K562 (cell line): ENCODE results near the gene PAN3. TPM values are rescaled to one million over a fixed set of nuclear protein-coding genes. Genes with fewer than 3 reads are reported as not detected.

Experiments
- ATF1 ChIP-seq, 2 experiments: fragments of 450-650 bp in 1 of 2; IDR thresholded peaks; 2 replicates each; pipeline ENCODE4 v1.6.1; 2016; ENCODE audit warnings: missing compliant biosample characterization in 1 of 2, missing genetic modification characterization in 1 of 2
- FIP1L1 ChIP-seq: fragments of 200-400 bp; formaldehyde crosslinking; IDR thresholded peaks from 2 replicates; pipeline ENCODE4 v1.6.1; 2018; ENCODE audit warnings: mild to moderate bottlenecking, low read depth, low read length; ENCODE audit not compliant: poor library complexity, severe bottlenecking
- MAFG ChIP-seq: fragments of 450-650 bp; conservative IDR thresholded peaks from 2 replicates; pipeline ENCODE4 v1.6.1; 2016; ENCODE audit warnings: missing genetic modification characterization, missing compliant biosample characterization
- MEF2A ChIP-seq: IDR thresholded peaks from 2 replicates; pipeline ENCODE4 v1.6.1; 2011; ENCODE audit warnings: low read depth, mild to moderate bottlenecking, low read length, moderate library complexity; ENCODE audit not compliant: control insufficient read depth
- MEF2D ChIP-seq: conservative IDR thresholded peaks from 2 replicates; pipeline ENCODE4 v1.6.1; 2016; ENCODE audit warnings: low read depth, missing genetic modification characterization, missing compliant biosample characterization
- MIER1 ChIP-seq: fragments of 450-650 bp; IDR thresholded peaks from 2 replicates; pipeline ENCODE4 v1.6.1; 2016; ENCODE audit warnings: antibody characterized with exemption, mild to moderate bottlenecking, low read depth
- RB1 ChIP-seq: fragments of 450-650 bp; IDR thresholded peaks from 2 replicates; pipeline ENCODE4 v1.6.1; 2017; ENCODE audit warnings: low read depth, mild to moderate bottlenecking
- RBM15 ChIP-seq: fragments of 200-400 bp; formaldehyde crosslinking; IDR thresholded peaks from 2 replicates; pipeline ENCODE4 v1.6.1; 2018; ENCODE audit warnings: mild to moderate bottlenecking, low read length, moderate library complexity; ENCODE audit not compliant: insufficient read depth
- SETDB1 ChIP-seq: IDR thresholded peaks from one replicate; pipeline ENCODE4 v1.6.1; 2012; ENCODE audit warnings: low read length, control low read depth, inconsistent platforms
- SREBF2 ChIP-seq: sonication (generic); formaldehyde crosslinking; IDR thresholded peaks from 2 replicates; pipeline ENCODE4 v1.4.0; 2020; ENCODE audit warnings: mild to moderate bottlenecking, missing genetic modification reagents
- TEAD1 ChIP-seq, 2 experiments: fragments of 450-650 bp in 1 of 2; sonication (generic) in 1 of 2; formaldehyde crosslinking; IDR thresholded peaks; 2 replicates each; pipeline versions ENCODE4 v1.4.0 to v1.8.0; 2020 to 2022; ENCODE audit warnings: mild to moderate bottlenecking in 2 of 2, missing genetic modification reagents in 1 of 2
- ZNF551 ChIP-seq: fragments of 250-450 bp; sonication (Bioruptor Pico); IDR thresholded peaks from 2 replicates; pipeline ENCODE4 v1.5.0; 2021; ENCODE audit warnings: mild to moderate bottlenecking, moderate library complexity
- ZNF586 ChIP-seq: fragments of 450-650 bp; formaldehyde crosslinking; conservative IDR thresholded peaks from 2 replicates; pipeline ENCODE4 v1.4.0; 2020; ENCODE audit warnings: mild to moderate bottlenecking, moderate library complexity
- ZNF75A ChIP-seq: fragments of 450-650 bp; formaldehyde crosslinking; IDR thresholded peaks from 2 replicates; pipeline ENCODE4 v1.4.0; 2020; ENCODE audit warnings: mild to moderate bottlenecking
- polyA plus RNA-seq, 8 experiments: library from polyadenylated mRNA; depleted of rRNA in 4 of 8; stranded (reverse) in 5 of 8; unstranded in 3 of 8; fragments of >200 nt; fragmentation: Nextera tagmentation in 2 of 8; fragmentation: Illumina TruSeq in 1 of 8; extraction: Ambion mirVana in 2 of 8; extraction: Trizol in 1 of 8; gene quantifications; 2 replicates each; pipeline versions ENCODE4 v1.2.1 to v1.2.3, GENCODE V29; 2011 to 2014; ENCODE audit warnings: inconsistent platforms in 1 of 8, missing spikeins in 1 of 8
- total RNA-seq, 7 experiments: library from RNA; depleted of rRNA in 6 of 7; stranded (reverse); fragments of >200 nt in 6 of 7; fragmentation: Illumina TruSeq in 2 of 7; extraction: Trizol in 2 of 7; gene quantifications; 2 replicates each; pipeline versions ENCODE4 v1.2.1 to v1.2.3, GENCODE V29; 2011 to 2021; ENCODE audit warnings: low replicate concordance in 1 of 7
- TF ChIP-seq, protein P1 (sequence below): fragments of 250-450 bp; sonication (Bioruptor Pico); IDR thresholded peaks from 2 replicates; pipeline ENCODE4 v1.4.0; 2020; ENCODE audit warnings: mild to moderate bottlenecking
- TF ChIP-seq, protein P2 (sequence below): fragments of 450-650 bp; IDR thresholded peaks from 2 replicates; pipeline ENCODE4 v1.6.1; 2017; ENCODE audit warnings: antibody characterized with exemption, mild to moderate bottlenecking
- TF ChIP-seq, protein P3 (sequence below): fragments of 250-450 bp; sonication (Bioruptor Pico); IDR thresholded peaks from 2 replicates; pipeline ENCODE4 v1.5.0; 2021; ENCODE audit warnings: mild to moderate bottlenecking, borderline replicate concordance
- TF ChIP-seq, protein P4 (sequence below): fragments of 450-650 bp; IDR thresholded peaks from 2 replicates; pipeline ENCODE4 v1.6.1; 2017; ENCODE audit warnings: mild to moderate bottlenecking, moderate library complexity

The PAN3 gene
- total and polyA plus RNA-seq, 9 of the 15 experiments (the other 6 are each of a cell fraction or from before 2014, with no cell fraction given), result 7.2 to 19.9 (median 11.6) TPM

DNA sequence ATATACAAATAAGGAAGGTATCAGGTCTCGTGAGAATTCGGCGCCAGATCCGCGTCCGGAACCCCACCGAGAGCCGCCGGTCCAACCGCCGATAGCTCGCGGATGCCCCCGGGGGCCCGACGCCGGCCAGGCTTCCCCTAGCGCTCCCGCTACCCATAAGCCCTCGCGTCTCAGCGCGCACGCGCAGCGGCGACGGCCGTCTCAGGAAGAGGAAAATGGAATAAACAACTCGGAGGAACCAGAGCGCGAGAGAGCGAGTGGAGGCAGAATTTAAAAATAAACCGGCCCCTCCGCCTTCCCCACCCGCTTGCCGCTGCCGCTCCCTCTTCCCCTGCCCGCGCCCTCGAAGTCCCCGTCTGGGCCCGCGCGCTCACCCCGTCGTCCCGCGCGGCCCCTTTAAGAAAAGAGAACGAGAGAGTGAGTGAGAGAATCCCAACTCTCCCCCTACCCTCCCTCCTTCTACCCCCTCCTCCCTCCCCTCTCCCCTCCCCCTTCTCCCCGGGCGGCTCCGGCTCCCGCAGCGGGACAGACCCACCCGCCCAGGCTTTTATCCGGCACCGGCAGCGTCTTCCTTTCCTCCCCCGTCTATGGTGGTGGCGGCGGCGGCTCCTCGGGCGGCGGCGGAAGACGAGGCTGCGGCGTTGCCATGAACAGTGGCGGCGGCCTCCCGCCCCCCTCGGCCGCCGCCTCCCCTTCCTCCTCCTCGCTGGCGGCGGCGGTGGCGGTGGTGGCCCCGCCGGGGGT, at the start of gene PAN3 (continued):
- no peak for TF ChIP-seq TEAD1 (CRISPR knock-in tag; IDR thresholded peaks at IDR 0.05)
- TF ChIP-seq ATF1 (CRISPR knock-in tag; IDR thresholded peaks at IDR 0.05), result no peak
- TF ChIP-seq ATF1 (tag; IDR thresholded peaks at IDR 0.05), result no peak
- TF ChIP-seq, protein P1, sequence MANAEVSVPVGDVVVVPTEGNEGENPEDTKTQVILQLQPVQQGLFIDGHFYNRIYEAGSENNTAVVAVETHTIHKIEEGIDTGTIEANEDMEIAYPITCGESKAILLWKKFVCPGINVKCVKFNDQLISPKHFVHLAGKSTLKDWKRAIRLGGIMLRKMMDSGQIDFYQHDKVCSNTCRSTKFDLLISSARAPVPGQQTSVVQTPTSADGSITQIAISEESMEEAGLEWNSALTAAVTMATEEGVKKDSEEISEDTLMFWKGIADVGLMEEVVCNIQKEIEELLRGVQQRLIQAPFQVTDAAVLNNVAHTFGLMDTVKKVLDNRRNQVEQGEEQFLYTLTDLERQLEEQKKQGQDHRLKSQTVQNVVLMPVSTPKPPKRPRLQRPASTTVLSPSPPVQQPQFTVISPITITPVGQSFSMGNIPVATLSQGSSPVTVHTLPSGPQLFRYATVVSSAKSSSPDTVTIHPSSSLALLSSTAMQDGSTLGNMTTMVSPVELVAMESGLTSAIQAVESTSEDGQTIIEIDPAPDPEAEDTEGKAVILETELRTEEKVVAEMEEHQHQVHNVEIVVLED, result no peak
- TF ChIP-seq, protein P2, sequence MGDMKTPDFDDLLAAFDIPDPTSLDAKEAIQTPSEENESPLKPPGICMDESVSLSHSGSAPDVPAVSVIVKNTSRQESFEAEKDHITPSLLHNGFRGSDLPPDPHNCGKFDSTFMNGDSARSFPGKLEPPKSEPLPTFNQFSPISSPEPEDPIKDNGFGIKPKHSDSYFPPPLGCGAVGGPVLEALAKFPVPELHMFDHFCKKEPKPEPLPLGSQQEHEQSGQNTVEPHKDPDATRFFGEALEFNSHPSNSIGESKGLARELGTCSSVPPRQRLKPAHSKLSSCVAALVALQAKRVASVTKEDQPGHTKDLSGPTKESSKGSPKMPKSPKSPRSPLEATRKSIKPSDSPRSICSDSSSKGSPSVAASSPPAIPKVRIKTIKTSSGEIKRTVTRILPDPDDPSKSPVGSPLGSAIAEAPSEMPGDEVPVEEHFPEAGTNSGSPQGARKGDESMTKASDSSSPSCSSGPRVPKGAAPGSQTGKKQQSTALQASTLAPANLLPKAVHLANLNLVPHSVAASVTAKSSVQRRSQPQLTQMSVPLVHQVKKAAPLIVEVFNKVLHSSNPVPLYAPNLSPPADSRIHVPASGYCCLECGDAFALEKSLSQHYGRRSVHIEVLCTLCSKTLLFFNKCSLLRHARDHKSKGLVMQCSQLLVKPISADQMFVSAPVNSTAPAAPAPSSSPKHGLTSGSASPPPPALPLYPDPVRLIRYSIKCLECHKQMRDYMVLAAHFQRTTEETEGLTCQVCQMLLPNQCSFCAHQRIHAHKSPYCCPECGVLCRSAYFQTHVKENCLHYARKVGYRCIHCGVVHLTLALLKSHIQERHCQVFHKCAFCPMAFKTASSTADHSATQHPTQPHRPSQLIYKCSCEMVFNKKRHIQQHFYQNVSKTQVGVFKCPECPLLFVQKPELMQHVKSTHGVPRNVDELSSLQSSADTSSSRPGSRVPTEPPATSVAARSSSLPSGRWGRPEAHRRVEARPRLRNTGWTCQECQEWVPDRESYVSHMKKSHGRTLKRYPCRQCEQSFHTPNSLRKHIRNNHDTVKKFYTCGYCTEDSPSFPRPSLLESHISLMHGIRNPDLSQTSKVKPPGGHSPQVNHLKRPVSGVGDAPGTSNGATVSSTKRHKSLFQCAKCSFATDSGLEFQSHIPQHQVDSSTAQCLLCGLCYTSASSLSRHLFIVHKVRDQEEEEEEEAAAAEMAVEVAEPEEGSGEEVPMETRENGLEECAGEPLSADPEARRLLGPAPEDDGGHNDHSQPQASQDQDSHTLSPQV, result no peak
- no peak for TF ChIP-seq ZNF551 (CRISPR knock-in tag)
- no peak for TF ChIP-seq MAFG (tag)
- TF ChIP-seq ZNF75A (CRISPR knock-in tag), result no peak
- no peak for TF ChIP-seq SREBF2 (CRISPR knock-in tag)
- no peak for TF ChIP-seq FIP1L1
- no peak for TF ChIP-seq MEF2D
- TF ChIP-seq, protein P3, sequence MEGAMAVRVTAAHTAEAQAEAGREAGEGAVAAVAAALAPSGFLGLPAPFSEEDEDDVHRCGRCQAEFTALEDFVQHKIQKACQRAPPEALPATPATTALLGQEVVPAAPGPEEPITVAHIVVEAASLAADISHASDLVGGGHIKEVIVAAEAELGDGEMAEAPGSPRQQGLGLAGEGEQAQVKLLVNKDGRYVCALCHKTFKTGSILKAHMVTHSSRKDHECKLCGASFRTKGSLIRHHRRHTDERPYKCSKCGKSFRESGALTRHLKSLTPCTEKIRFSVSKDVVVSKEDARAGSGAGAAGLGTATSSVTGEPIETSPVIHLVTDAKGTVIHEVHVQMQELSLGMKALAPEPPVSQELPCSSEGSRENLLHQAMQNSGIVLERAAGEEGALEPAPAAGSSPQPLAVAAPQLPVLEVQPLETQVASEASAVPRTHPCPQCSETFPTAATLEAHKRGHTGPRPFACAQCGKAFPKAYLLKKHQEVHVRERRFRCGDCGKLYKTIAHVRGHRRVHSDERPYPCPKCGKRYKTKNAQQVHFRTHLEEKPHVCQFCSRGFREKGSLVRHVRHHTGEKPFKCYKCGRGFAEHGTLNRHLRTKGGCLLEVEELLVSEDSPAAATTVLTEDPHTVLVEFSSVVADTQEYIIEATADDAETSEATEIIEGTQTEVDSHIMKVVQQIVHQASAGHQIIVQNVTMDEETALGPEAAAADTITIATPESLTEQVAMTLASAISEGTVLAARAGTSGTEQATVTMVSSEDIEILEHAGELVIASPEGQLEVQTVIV (CRISPR knock-in tag), result no peak
- no peak for TF ChIP-seq SETDB1
- TF ChIP-seq MIER1, result no peak
- 0 out of 2 replicates have a peak, but pooled peaks have one; percentile 18 for TF ChIP-seq RB1
- no peak for TF ChIP-seq RBM15
- no peak for TF ChIP-seq ZNF586
- TF ChIP-seq, protein P4, sequence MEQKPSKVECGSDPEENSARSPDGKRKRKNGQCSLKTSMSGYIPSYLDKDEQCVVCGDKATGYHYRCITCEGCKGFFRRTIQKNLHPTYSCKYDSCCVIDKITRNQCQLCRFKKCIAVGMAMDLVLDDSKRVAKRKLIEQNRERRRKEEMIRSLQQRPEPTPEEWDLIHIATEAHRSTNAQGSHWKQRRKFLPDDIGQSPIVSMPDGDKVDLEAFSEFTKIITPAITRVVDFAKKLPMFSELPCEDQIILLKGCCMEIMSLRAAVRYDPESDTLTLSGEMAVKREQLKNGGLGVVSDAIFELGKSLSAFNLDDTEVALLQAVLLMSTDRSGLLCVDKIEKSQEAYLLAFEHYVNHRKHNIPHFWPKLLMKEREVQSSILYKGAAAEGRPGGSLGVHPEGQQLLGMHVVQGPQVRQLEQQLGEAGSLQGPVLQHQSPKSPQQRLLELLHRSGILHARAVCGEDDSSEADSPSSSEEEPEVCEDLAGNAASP, result no peak
- TF ChIP-seq MEF2A, result no peak
